GM21737 (cell line): ENCODE results near the gene SFTPA2.
"Not testable (repeated sequence)": the region's sequence is repeated elsewhere in the genome, so short reads cannot be mapped to it uniquely, and the experiment has no call there.

Experiments
- ATAC-seq: cut with Tn5 transposase; IDR thresholded peaks from one replicate; pipeline ENCODE4 v1.9.1; 2021; ENCODE audit warnings: mild to moderate bottlenecking, moderate library complexity; ENCODE audit not compliant: unreplicated experiment

The SFTPA2 gene

GRCh38 chr10:79516532-79517205, 43.5 kb downstream of the SFTPA2 start:
- not testable (repeated sequence) for ATAC-seq

- not testable (repeated sequence) for ATAC-seq
Observed at GRCh38 chr10:79511891-79512583, 48.2 kb downstream of the SFTPA2 start, which contains the start of gene EIF5AL1. Gene EIF5AL1, plus strand, starts transcription at chr10:79512533. Its CDS starts 117 bp downstream, at chr10:79512650.

GRCh38 chr10:79509934-79510508, 50.2 kb downstream of the SFTPA2 start:
- ATAC-seq: not testable (repeated sequence)

GRCh38 chr10:79509306-79509933, 50.8 kb downstream of the SFTPA2 start:
- ATAC-seq: not testable (repeated sequence)

- not testable (repeated sequence) for ATAC-seq
Observed at GRCh38 chr10:79508245-79508644, 52.0 kb downstream of the SFTPA2 start.

- no peak for ATAC-seq
Observed at GRCh38 chr10:79507440-79508167, 52.6 kb downstream of the SFTPA2 start.
